H9 (cell line): ENCODE measurements around the gene KCNRG. TPM values are rescaled to one million over a fixed set of nuclear protein-coding genes. Genes with fewer than 3 reads are reported as not detected.

Experiments used
- DNase-seq: peaks from one replicate; pipeline ENCODE4 v3.0.0-alpha.2; 2017
- H2AFZ ChIP-seq: one replicate; pipeline ENCODE4 v1.6.1; 2013; ENCODE audit warnings: mild to moderate bottlenecking, low read length, control low read depth, moderate library complexity
- H2AK5ac ChIP-seq: 2 replicates; pipeline ENCODE4 v1.6.1; 2013; ENCODE audit warnings: low read length, control low read depth, mixed read lengths; ENCODE audit not compliant: insufficient read length
- H2BK120ac ChIP-seq: one replicate; pipeline ENCODE4 v1.6.1; 2013; ENCODE audit warnings: low read depth, mild to moderate bottlenecking, low read length, control low read depth, inconsistent platforms; ENCODE audit not compliant: poor library complexity, severe bottlenecking
- H2BK12ac ChIP-seq: 2 replicates; pipeline ENCODE4 v1.6.1; 2013; ENCODE audit warnings: low read length, control low read depth, mixed read lengths, low read depth; ENCODE audit not compliant: insufficient read length
- H2BK15ac ChIP-seq: 2 replicates; pipeline ENCODE4 v1.6.1; 2013; ENCODE audit warnings: low read depth, low read length, control low read depth
- H2BK20ac ChIP-seq: one replicate; pipeline ENCODE4 v1.6.1; 2013; ENCODE audit warnings: low read depth, mild to moderate bottlenecking, low read length, control low read depth, inconsistent platforms; ENCODE audit not compliant: poor library complexity, severe bottlenecking
- H2BK5ac ChIP-seq: 2 replicates; pipeline ENCODE4 v1.6.1; 2013; ENCODE audit warnings: low read length, control low read depth, mixed read lengths; ENCODE audit not compliant: insufficient read length
- H3K14ac ChIP-seq: 2 replicates; pipeline ENCODE4 v1.6.1; 2013; ENCODE audit warnings: low read length, control low read depth; ENCODE audit not compliant: insufficient read depth
- H3K18ac ChIP-seq: 2 replicates; pipeline ENCODE4 v1.6.1; 2013; ENCODE audit warnings: low read depth, mild to moderate bottlenecking, mixed read lengths, low read length, control low read depth; ENCODE audit not compliant: insufficient read length
- H3K23ac ChIP-seq: 2 replicates; pipeline ENCODE4 v1.6.1; 2013; ENCODE audit warnings: low read length, control low read depth, mixed read lengths, low read depth; ENCODE audit not compliant: insufficient read length
- H3K23me2 ChIP-seq: 2 replicates; pipeline ENCODE4 v1.6.1; 2013; ENCODE audit warnings: low read depth, mild to moderate bottlenecking, mixed read lengths, low read length, control low read depth; ENCODE audit not compliant: insufficient read length, poor library complexity, severe bottlenecking
- H3K27ac ChIP-seq: 2 replicates; pipeline ENCODE4 v1.5.1; 2013; ENCODE audit warnings: low read length, control low read depth, mixed read lengths, low read depth; ENCODE audit not compliant: insufficient read length
- H3K27me3 ChIP-seq: 2 replicates; pipeline ENCODE4 v1.6.1; 2013; ENCODE audit warnings: low read length, control low read depth, inconsistent platforms; ENCODE audit not compliant: insufficient read depth
- H3K4ac ChIP-seq: 2 replicates; pipeline ENCODE4 v1.6.1; 2013; ENCODE audit warnings: low read depth, mild to moderate bottlenecking, control low read depth, inconsistent platforms, low read length, moderate library complexity
- H3K4me1 ChIP-seq: 2 replicates; pipeline ENCODE4 v1.6.1; 2013; ENCODE audit warnings: low read length, control low read depth, inconsistent platforms; ENCODE audit not compliant: insufficient read depth
- H3K4me2 ChIP-seq: 2 replicates; pipeline ENCODE4 v1.6.1; 2013; ENCODE audit warnings: low read length, control low read depth, mixed read lengths; ENCODE audit not compliant: insufficient read length, insufficient read depth
- H3K56ac ChIP-seq: 2 replicates; pipeline ENCODE4 v1.6.1; 2013; ENCODE audit warnings: low read depth, mild to moderate bottlenecking, mixed read lengths, low read length, control low read depth; ENCODE audit not compliant: insufficient read length
- H3K79me1 ChIP-seq: 2 replicates; pipeline ENCODE4 v1.6.1; 2013; ENCODE audit warnings: low read depth, mild to moderate bottlenecking, moderate library complexity, low read length, control low read depth, inconsistent platforms; ENCODE audit not compliant: insufficient read depth, poor library complexity, severe bottlenecking
- H3K79me2 ChIP-seq: 2 replicates; pipeline ENCODE4 v1.6.1; 2013; ENCODE audit warnings: low read length, control low read depth, inconsistent platforms; ENCODE audit not compliant: insufficient read depth
- H3K9ac ChIP-seq: 2 replicates; pipeline ENCODE4 v1.6.1; 2013; ENCODE audit warnings: low read length, control low read depth, mixed read lengths; ENCODE audit not compliant: insufficient read length; ENCODE audit errors: extremely low read depth
- H3K9me3 ChIP-seq: one replicate; pipeline ENCODE4 v1.6.1; 2013; ENCODE audit warnings: low read depth, low read length, inconsistent platforms; ENCODE audit not compliant: control insufficient read depth
- H3T11ph ChIP-seq: one replicate; pipeline ENCODE4 v1.6.1; 2013; ENCODE audit warnings: mild to moderate bottlenecking, low read length, control low read depth, inconsistent platforms
- H4K20me1 ChIP-seq: one replicate; pipeline ENCODE4 v1.6.1; 2013; ENCODE audit not compliant: control insufficient read depth, insufficient read length, insufficient read depth
- H4K5ac ChIP-seq: 2 replicates; pipeline ENCODE4 v1.6.1; 2013; ENCODE audit warnings: low read depth, mild to moderate bottlenecking, mixed read lengths, low read length, control low read depth; ENCODE audit not compliant: insufficient read length
- H4K8ac ChIP-seq: replicated peaks from 2 replicates; pipeline ENCODE4 v1.6.1; 2013; ENCODE audit warnings: low read length, control low read depth, mixed read lengths, low read depth; ENCODE audit not compliant: insufficient read length
- H4K91ac ChIP-seq: 2 replicates; pipeline ENCODE4 v1.6.1; 2013; ENCODE audit warnings: low read depth, mild to moderate bottlenecking, moderate library complexity, mixed read lengths, low read length, control low read depth; ENCODE audit not compliant: insufficient read length
- H3K27ac Mint-ChIP-seq, 3 experiments: 2 replicates in 2 of 3; 3 replicates in 1 of 3; pipeline ENCODE4 v1.8.0; 2020 to 2021; ENCODE audit warnings: mixed read lengths in 3 of 3, mild to moderate bottlenecking in 1 of 3, moderate library complexity in 1 of 3
- H3K27me3 Mint-ChIP-seq: 2 replicates; pipeline ENCODE4 v1.8.0; 2021; ENCODE audit warnings: low read depth, mild to moderate bottlenecking, moderate library complexity, mixed read lengths
- H3K36me3 Mint-ChIP-seq, 3 experiments: 2 replicates in 2 of 3; 3 replicates in 1 of 3; pipeline ENCODE4 v1.8.0; 2020 to 2021; ENCODE audit warnings: low read depth in 3 of 3, mixed read lengths in 3 of 3; ENCODE audit not compliant: insufficient read depth in 1 of 3
- H3K4me1 Mint-ChIP-seq, 2 experiments: 2 replicates each; pipeline ENCODE4 v1.8.0; 2020; ENCODE audit warnings: mixed read lengths in 2 of 2
- H3K4me3 Mint-ChIP-seq, 2 experiments: 2 replicates in 1 of 2; 3 replicates in 1 of 2; pipeline ENCODE4 v1.8.0; 2020 to 2021; ENCODE audit warnings: mild to moderate bottlenecking in 2 of 2, mixed read lengths in 2 of 2, moderate library complexity in 1 of 2
- H3K9me3 Mint-ChIP-seq, 2 experiments: 2 replicates in 1 of 2; 3 replicates in 1 of 2; pipeline ENCODE4 v1.8.0; 2020; ENCODE audit warnings: mild to moderate bottlenecking in 2 of 2, mixed read lengths in 2 of 2, moderate library complexity in 1 of 2
- CTCF ChIP-seq: fragments of 200-600 bp; sonication (generic); conservative IDR thresholded peaks from 3 replicates; pipeline ENCODE4 v1.8.0; 2021; ENCODE audit warnings: antibody characterized with exemption, mild to moderate bottlenecking
- total RNA-seq: library from RNA; stranded (reverse); gene quantifications from 2 replicates; pipeline ENCODE4 v1.2.1, GENCODE V29; 2021

KCNRG gene
- total RNA-seq, 1 experiment from 2014 or later: 0.74 TPM

- H3K23me2 ChIP-seq: no peaks in the 10 kb centered on the region
- no peak overlapping the region for H3K27ac ChIP-seq
- H3K23ac ChIP-seq: no peak overlapping the region
- no peak for TF ChIP-seq CTCF
- no peaks in the 10 kb centered on the region for H3K79me1 ChIP-seq
- Mint-ChIP-seq H3K27ac (no peak overlapping the region; a peak in 1 of 7 replicates), H3K9me3 (no peaks in the 10 kb centered on the region), H3K4me3 (no peak overlapping the region), H3K4me1 (no peaks in the 10 kb centered on the region), H3K27me3 (no peaks in the 10 kb centered on the region), H3K36me3 (peaks cover 0 to 30% (median 7%) of the 10 kb centered on the region in 3 experiments; a peak in 5 of 7 replicates)
- H3K4ac ChIP-seq: no peak overlapping the region
- no peak overlapping the region for H3K14ac ChIP-seq
- no peaks in the 10 kb centered on the region for H3K4me1 ChIP-seq
- no peaks in the 10 kb centered on the region for H3K27me3 ChIP-seq
- H2BK5ac ChIP-seq: no peak overlapping the region
- H4K5ac ChIP-seq: no peak overlapping the region
- no peak overlapping the region for H2BK12ac ChIP-seq
- no peak overlapping the region for H3K4me2 ChIP-seq
- no peak overlapping the region for H2BK20ac ChIP-seq
- no peak overlapping the region for H3K56ac ChIP-seq
- no peaks in the 10 kb centered on the region for H3K79me2 ChIP-seq
- H3K9me3 ChIP-seq: no peaks in the 10 kb centered on the region
- DNase-seq: no peak
- H2BK15ac ChIP-seq: no peak overlapping the region
- H2AK5ac ChIP-seq: no peak overlapping the region
- no peak overlapping the region for H4K8ac ChIP-seq
- no peak overlapping the region for H4K91ac ChIP-seq
- no peak overlapping the region for H2BK120ac ChIP-seq
- no peak overlapping the region for H2AFZ ChIP-seq
- no peak overlapping the region for H3K9ac ChIP-seq
- no peaks in the 10 kb centered on the region for H4K20me1 ChIP-seq
- no peak overlapping the region for H3T11ph ChIP-seq
- no peak overlapping the region for H3K18ac ChIP-seq
Measured at GRCh38 chr13:50068508-50068907, 53.3 kb downstream of the KCNRG start.
